Measurements from ENCODE around the gene RBM39. TPM values are rescaled to one million over a fixed set of nuclear protein-coding genes. Genes with fewer than 3 reads are reported as not detected.
A peak's percentile ranks its signal among the peaks of the same experiment; 100 is the strongest.

Gene RBM39
- total and polyA plus RNA-seq, 2 experiments from 2014 or later, result 247 to 270 TPM

DNA sequence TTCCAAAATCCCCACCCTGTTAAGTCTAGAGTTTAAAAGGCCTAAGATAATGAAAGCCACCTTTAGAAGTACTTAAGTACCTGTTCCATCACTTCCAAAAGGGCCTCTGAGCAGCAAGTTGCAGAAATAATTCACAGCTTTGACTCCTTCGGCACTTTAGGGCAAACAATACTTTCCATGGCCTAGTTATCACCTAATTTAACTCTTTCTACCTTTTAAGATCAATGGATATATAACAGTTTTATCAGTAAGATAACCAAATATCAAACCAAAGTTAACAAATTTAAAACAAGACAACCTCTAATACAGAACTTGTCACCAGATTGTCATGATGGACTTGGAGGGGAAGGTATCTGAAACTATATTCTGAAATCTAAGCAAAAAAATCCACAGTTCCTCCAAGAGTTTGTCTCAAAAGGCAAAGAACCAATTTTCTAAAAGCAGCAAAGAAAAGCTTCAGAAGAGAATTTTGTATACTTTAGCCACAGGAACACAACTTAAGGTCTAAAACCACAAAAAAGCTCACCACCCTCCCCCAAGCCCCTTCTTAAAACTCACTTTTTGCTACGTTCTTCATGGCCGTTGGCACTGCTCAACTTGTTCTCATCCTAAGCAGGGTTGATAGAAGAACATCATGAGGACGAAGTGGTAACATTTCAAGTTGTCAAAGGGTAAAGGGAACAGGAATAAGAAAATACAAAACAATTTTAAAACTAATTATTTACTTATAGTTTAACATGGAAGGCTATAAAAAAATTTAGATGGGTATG lies 3.5 kb downstream of the RBM39 start:
- H2AFZ ChIP-seq, result no peak overlapping the region
- peaks cover 94% of the 10 kb centered on the region for H3K79me2 ChIP-seq (ENCODE audit: insufficient read depth)
- H3K36me3 ChIP-seq (ENCODE audit: low read depth), result peaks cover 68% of the 10 kb centered on the region
- no peaks in the 10 kb centered on the region for H3K27me3 ChIP-seq (replicated peaks; ENCODE audit: insufficient read depth)
- no peak for TF ChIP-seq EZH2 (IDR thresholded peaks at IDR 0.05; ENCODE audit: insufficient read depth, poor library complexity, severe bottlenecking)
- TF ChIP-seq EZH2phosphoT487 (IDR thresholded peaks at IDR 0.05; ENCODE audit: insufficient read depth, low read depth), result no peak
- peak overlapping the region; percentile 93 for H3K4me3 ChIP-seq
- WGBS, 2 experiments (ENCODE audit: low coverage in 1 of 2, low lambda C conversion rate in 2 of 2, missing lambda C conversion rate in 2 of 2), result 39 to 45% methylated on average over 4 of the region's 4 CpGs
- H3K4me2 ChIP-seq (ENCODE audit: unreplicated experiment), result peak overlapping the region; percentile 97
- peaks cover 63% of the 10 kb centered on the region for H3K4me1 ChIP-seq (ENCODE audit: insufficient read depth)
- H3K9ac ChIP-seq, result peak overlapping the region; percentile 98
- DNase-seq, result no peak
- H3K9me3 ChIP-seq (ENCODE audit: low read depth), result no peaks in the 10 kb centered on the region
- peaks cover 61% of the 10 kb centered on the region for H3F3A ChIP-seq (ENCODE audit: insufficient read depth)
- H4K20me1 ChIP-seq (ENCODE audit: insufficient read depth), result peaks cover 50% of the 10 kb centered on the region
- in situ Hi-C loops (cut with MboI), result no loop called here
- peak overlapping the region; percentile 96 for H3K27ac ChIP-seq
- no peaks in the 10 kb centered on the region for H3K9me2 ChIP-seq (ENCODE audit: insufficient read depth)

DNA sequence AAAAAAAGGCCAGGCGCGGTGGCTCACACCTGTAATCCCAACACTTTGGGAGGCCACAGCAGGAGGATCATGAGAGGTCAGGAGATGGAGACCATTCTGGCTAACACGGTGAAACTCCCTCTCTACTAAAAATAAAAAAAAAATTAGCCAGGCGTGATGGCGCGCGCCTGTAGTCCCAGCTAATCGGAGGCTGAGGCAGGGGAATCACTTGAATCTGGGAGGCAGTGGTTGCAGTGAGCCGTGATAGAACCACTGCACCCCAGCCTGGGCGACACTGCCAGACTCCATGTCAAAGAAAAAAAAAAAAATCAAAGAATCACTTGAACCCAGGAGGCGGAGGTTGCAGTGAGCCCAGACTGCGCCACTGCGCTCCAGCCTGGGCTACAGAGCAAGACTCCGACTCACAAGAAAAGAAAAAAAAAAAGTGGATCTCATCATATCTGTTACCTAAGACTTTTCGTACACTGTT lies 4.2 kb downstream of the RBM39 start:
- peaks cover 52% of the 10 kb centered on the region for H4K20me1 ChIP-seq (ENCODE audit: insufficient read depth)
- peak overlapping the region; percentile 96; the same call in 1 of the 2 replicates for H3K27ac ChIP-seq
- 0 out of 2 replicates have a peak overlapping the region, but pooled peaks have one; percentile 98 for H3K9ac ChIP-seq
- TF ChIP-seq EZH2phosphoT487 (IDR thresholded peaks at IDR 0.05; ENCODE audit: insufficient read depth, low read depth) (no peak), EZH2 (IDR thresholded peaks at IDR 0.05; ENCODE audit: insufficient read depth, poor library complexity, severe bottlenecking) (no peak)
- in situ Hi-C loops (cut with MboI), result no loop called here
- H3K79me2 ChIP-seq (ENCODE audit: insufficient read depth), result peaks cover 94% of the 10 kb centered on the region
- peak overlapping the region; percentile 93 for H3K4me3 ChIP-seq
- H3K4me2 ChIP-seq (ENCODE audit: unreplicated experiment), result no peak overlapping the region
- DNase-seq, result no peak
- H3K27me3 ChIP-seq (replicated peaks; ENCODE audit: insufficient read depth), result no peaks in the 10 kb centered on the region
- peaks cover 55% of the 10 kb centered on the region for H3F3A ChIP-seq (ENCODE audit: insufficient read depth)
- H2AFZ ChIP-seq, result no peak overlapping the region
- H3K9me2 ChIP-seq (ENCODE audit: insufficient read depth), result no peaks in the 10 kb centered on the region
- H3K9me3 ChIP-seq (ENCODE audit: low read depth), result no peaks in the 10 kb centered on the region
- H3K4me1 ChIP-seq (ENCODE audit: insufficient read depth), result peaks cover 56% of the 10 kb centered on the region
- WGBS, 2 experiments (ENCODE audit: low coverage in 1 of 2, low lambda C conversion rate in 2 of 2, missing lambda C conversion rate in 2 of 2), result 91 to 96% methylated on average over 14 to 15 of the region's 15 CpGs
- H3K36me3 ChIP-seq (ENCODE audit: low read depth), result peaks cover 73% of the 10 kb centered on the region

DNA sequence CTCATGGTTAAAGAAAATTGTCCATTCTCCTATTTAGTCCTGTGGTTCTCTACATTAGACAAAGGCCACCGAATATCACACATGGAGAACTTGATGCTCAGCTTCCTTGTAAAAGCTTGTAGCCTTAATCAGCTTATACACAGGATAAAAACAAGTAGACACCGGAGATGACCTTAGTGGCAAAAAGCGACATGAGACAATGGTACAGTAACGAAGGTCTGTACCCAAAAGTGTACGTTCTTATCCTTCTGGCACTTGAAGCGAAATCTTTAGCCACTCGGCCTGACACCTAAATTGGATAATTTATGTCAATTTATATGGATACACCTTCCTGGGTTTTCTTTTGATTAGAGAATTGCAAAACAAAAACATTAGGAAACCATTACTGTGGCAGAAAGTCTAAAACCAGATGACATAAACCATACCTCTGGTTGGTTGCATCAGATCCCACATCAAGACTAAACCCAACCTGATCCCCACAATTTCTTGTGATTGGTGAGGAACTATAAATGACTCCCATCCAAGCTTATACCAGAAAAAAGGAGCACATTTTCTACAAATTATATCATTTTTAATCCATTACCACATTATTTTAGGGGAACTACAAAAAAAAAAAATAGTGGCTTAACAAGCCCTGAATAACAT lies 6.1 kb downstream of the RBM39 start:
- no peak for TF ChIP-seq EZH2phosphoT487 (IDR thresholded peaks at IDR 0.05; ENCODE audit: insufficient read depth, low read depth)
- no peak for TF ChIP-seq EZH2 (IDR thresholded peaks at IDR 0.05; ENCODE audit: insufficient read depth, poor library complexity, severe bottlenecking)
- Histone ChIP-seq H3K9me3 (ENCODE audit: low read depth) (no peaks in the 10 kb centered on the region), H2AFZ (no peak overlapping the region), H3K4me3 (peak overlapping the region; percentile 41), H3K27me3 (replicated peaks; ENCODE audit: insufficient read depth) (no peaks in the 10 kb centered on the region), H3K79me2 (ENCODE audit: insufficient read depth) (peaks cover 100% of the 10 kb centered on the region), H3K9me2 (ENCODE audit: insufficient read depth) (no peaks in the 10 kb centered on the region), H3K27ac (peak overlapping the region; percentile 38), H3K9ac (peak overlapping the region; percentile 46), H3K36me3 (ENCODE audit: low read depth) (peaks cover 92% of the 10 kb centered on the region), H3K4me2 (ENCODE audit: unreplicated experiment) (peak overlapping the region; percentile 39), H3K4me1 (ENCODE audit: insufficient read depth) (peaks cover 62% of the 10 kb centered on the region), H3F3A (ENCODE audit: insufficient read depth) (peaks cover 70% of the 10 kb centered on the region), H4K20me1 (ENCODE audit: insufficient read depth) (peaks cover 61% of the 10 kb centered on the region)
- peak; percentile 56 for DNase-seq
- in situ Hi-C loops (cut with MboI), result no loop called here
- 40 to 47% methylated on average over 7 of the region's 7 CpGs for WGBS, 2 experiments (ENCODE audit: low coverage in 1 of 2, low lambda C conversion rate in 2 of 2, missing lambda C conversion rate in 2 of 2)

DNA sequence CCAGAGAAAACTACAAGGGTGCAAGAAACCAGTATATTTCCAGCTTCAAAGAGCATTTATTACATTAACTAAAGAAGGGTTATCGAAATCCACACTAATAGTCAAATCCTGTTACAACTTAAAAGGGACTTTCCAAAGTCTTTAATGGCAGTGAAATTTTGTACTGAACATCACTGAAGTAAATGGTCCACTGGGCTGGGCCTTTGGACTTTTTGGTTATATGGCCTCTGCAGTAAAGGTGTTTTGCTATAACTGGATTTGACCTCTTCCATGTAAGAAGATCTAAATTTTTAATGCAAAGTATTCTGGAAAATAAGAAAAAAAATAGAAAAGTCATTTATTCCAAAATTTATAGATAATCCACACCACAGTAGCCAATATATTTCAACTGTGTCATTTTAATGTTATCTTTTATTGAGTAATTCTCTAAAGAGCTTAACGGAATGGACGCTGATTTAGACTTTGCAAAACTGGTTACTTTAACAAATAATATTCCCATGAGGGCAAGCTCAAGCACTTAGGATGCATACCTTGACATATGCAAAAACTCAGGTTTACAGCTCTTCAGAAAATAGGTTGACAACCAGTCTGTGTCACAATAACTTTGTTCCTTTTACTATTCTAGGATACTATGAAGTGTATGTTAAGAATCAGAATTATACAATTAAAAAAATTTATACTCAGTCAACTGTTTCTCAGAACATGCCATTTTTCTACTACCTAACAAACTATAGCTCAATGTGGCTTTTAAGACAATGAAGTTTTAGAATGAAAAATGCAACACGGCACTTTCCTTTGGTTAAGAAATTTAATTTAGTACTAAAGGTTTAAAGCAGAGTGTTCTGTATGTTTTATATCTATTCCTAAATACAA lies 7.0 kb downstream of the RBM39 start:
- H3K27ac ChIP-seq, result peak overlapping the region; percentile 38
- WGBS, 2 experiments (ENCODE audit: low coverage in 1 of 2, low lambda C conversion rate in 2 of 2, missing lambda C conversion rate in 2 of 2), result 68 to 72% methylated on average over 4 of the region's 4 CpGs
- no peak overlapping the region for H2AFZ ChIP-seq
- H3K9ac ChIP-seq, result peak overlapping the region; percentile 46
- H3K4me3 ChIP-seq, result peak overlapping the region; percentile 41
- no peak for DNase-seq
- peaks cover 64% of the 10 kb centered on the region for H4K20me1 ChIP-seq (ENCODE audit: insufficient read depth)
- peaks cover 66% of the 10 kb centered on the region for H3K4me1 ChIP-seq (ENCODE audit: insufficient read depth)
- peaks cover 94% of the 10 kb centered on the region for H3K36me3 ChIP-seq (ENCODE audit: low read depth)
- peaks cover 72% of the 10 kb centered on the region for H3F3A ChIP-seq (ENCODE audit: insufficient read depth)
- no peaks in the 10 kb centered on the region for H3K9me2 ChIP-seq (ENCODE audit: insufficient read depth)
- TF ChIP-seq EZH2phosphoT487 (IDR thresholded peaks at IDR 0.05; ENCODE audit: insufficient read depth, low read depth) (no peak), EZH2 (IDR thresholded peaks at IDR 0.05; ENCODE audit: insufficient read depth, poor library complexity, severe bottlenecking) (no peak)
- H3K79me2 ChIP-seq (ENCODE audit: insufficient read depth), result peaks cover 100% of the 10 kb centered on the region
- no peaks in the 10 kb centered on the region for H3K27me3 ChIP-seq (replicated peaks; ENCODE audit: insufficient read depth)
- no peaks in the 10 kb centered on the region for H3K9me3 ChIP-seq (ENCODE audit: low read depth)
- H3K4me2 ChIP-seq (ENCODE audit: unreplicated experiment), result peak overlapping the region; percentile 39
- in situ Hi-C loops (cut with MboI), result no loop called here
